ENCODE results near the gene APP. TPM values are rescaled to one million over a fixed set of nuclear protein-coding genes. Genes with fewer than 3 reads are reported as not detected.
A peak's percentile ranks its signal among the peaks of the same experiment; 100 is the strongest.

Gene APP
- total RNA-seq, 1 donor from 2014 or later: 306 TPM

DNA sequence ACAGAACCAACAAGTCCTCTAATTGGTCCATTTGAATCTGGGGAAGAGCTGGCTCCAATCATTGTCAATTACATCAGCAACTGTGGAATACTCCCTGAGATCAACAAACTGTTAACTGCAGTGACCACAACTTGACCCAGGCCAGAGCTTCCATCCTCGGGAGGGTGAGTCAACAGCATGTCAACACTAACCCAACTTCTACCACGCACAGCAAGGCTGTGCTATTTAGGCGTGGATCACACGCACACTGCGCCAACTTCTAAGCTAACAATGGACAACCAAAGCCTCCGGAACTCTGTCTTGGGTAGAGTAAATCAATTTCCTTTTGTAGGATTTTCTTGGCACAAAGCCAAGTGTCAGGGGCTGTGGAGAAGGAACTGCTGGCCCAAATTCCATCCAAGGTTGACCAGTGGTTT lies 30.4 kb downstream of the APP start:
- peaks cover 81% of the 10 kb centered on the region for H4K20me1 ChIP-seq (ENCODE audit: low read depth)
- no peak overlapping the region for H3K27ac ChIP-seq
- no peak overlapping the region for H3K4me2 ChIP-seq

GRCh38 chr21:26138615-26139257 lies 31.8 kb downstream of the APP start:
- H3K36me3 Mint-ChIP-seq: peaks cover 64% of the 10 kb centered on the region
- TF ChIP-seq EZH2 (IDR thresholded peaks at IDR 0.05): no peak
- Histone ChIP-seq H3K27ac (no peak overlapping the region), H3K9me3 (ENCODE audit: low read depth) (no peaks in the 10 kb centered on the region), H3K36me3 (peaks cover 12% of the 10 kb centered on the region), H3F3A (ENCODE audit: low read depth) (no peaks in the 10 kb centered on the region), H3K79me2 (ENCODE audit: low read depth) (peaks cover 100% of the 10 kb centered on the region), H3K4me1 (peaks cover 20% of the 10 kb centered on the region), H2AFZ (replicated peaks) (no peak overlapping the region), H4K20me1 (ENCODE audit: low read depth) (peaks cover 83% of the 10 kb centered on the region), H3K9ac (no peak overlapping the region), H3K4me2 (no peak overlapping the region), H3K4me3 (no peak overlapping the region), H3K27me3 (no peaks in the 10 kb centered on the region)
- H3K4me3 Mint-ChIP-seq: no peak overlapping the region
- no peaks in the 10 kb centered on the region for H3K27me3 Mint-ChIP-seq (ENCODE audit: insufficient read depth, low read depth)
- DNase-seq (ENCODE audit: low spot score): no peak
- no peak overlapping the region for H3K27ac Mint-ChIP-seq
- H3K4me1 Mint-ChIP-seq: peaks cover 4% of the 10 kb centered on the region
- H3K9me3 Mint-ChIP-seq: peaks cover 27% of the 10 kb centered on the region

More for the DNA sequence above, 30.4 kb downstream of the APP start:
- Histone ChIP-seq H3K9me3 (ENCODE audit: low read depth) (no peaks in the 10 kb centered on the region), H3K9ac (no peak overlapping the region), H3K36me3 (peaks cover 8% of the 10 kb centered on the region), H3K79me2 (ENCODE audit: low read depth) (peaks cover 100% of the 10 kb centered on the region), H3F3A (ENCODE audit: low read depth) (no peaks in the 10 kb centered on the region), H3K4me1 (peaks cover 15% of the 10 kb centered on the region), H3K27me3 (no peaks in the 10 kb centered on the region), H2AFZ (replicated peaks) (no peak overlapping the region), H3K4me3 (no peak overlapping the region)
- Mint-ChIP-seq H3K36me3 (peaks cover 58% of the 10 kb centered on the region), H3K27ac (peak overlapping the region; percentile 74), H3K9me3 (peaks cover 16% of the 10 kb centered on the region), H3K4me1 (no peaks in the 10 kb centered on the region), H3K27me3 (ENCODE audit: insufficient read depth, low read depth) (no peaks in the 10 kb centered on the region), H3K4me3 (no peak overlapping the region)
- TF ChIP-seq EZH2phosphoT487 (IDR thresholded peaks at IDR 0.05) (no peak), EZH2 (IDR thresholded peaks at IDR 0.05) (no peak), CTCF (IDR thresholded peaks at IDR 0.05) (no peak)
- DNase-seq (ENCODE audit: low spot score): no peak

DNA sequence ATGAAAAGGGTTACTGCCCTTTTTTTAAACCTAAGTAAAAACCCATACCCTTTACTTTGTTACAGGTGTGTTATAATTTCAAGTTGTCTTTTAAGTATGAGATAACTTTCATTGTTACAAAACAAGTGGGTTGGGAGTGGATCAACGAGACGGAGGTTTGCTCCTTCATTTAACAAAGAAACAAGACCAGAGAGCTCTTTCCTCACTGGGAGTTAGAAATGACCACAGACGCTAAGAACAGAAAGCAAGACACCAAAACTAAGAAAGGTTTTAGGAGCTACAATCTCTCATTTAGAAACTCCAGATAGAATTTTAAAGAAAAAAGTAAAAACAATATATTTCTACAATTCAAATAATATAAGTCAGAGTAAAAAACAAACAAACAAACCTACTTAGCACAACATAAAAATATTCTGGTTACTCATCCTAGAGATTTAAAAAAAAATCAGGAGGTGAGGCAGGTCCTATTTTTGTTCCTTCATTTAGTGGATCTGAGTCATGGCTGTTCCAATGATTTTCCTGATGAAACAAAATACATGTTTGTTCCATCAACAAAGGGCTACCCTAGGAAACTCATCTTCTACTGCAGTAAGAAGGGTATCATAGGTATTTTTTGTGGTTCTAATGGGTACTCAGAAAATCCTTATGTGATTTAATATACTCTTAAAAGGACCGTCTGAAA lies 33.0 kb downstream of the APP start:
- no peak for DNase-seq (ENCODE audit: low spot score)
- Histone ChIP-seq H3F3A (ENCODE audit: low read depth) (no peaks in the 10 kb centered on the region), H3K27me3 (no peaks in the 10 kb centered on the region), H3K4me1 (peaks cover 20% of the 10 kb centered on the region), H3K4me2 (no peak overlapping the region), H2AFZ (replicated peaks) (no peak overlapping the region), H3K9me3 (ENCODE audit: low read depth) (no peaks in the 10 kb centered on the region), H3K36me3 (peaks cover 8% of the 10 kb centered on the region), H3K9ac (no peak overlapping the region), H3K79me2 (ENCODE audit: low read depth) (peaks cover 100% of the 10 kb centered on the region), H4K20me1 (ENCODE audit: low read depth) (peaks cover 94% of the 10 kb centered on the region), H3K27ac (no peak overlapping the region), H3K4me3 (no peak overlapping the region)
- H3K27me3 Mint-ChIP-seq (ENCODE audit: insufficient read depth, low read depth): peaks cover 2% of the 10 kb centered on the region
- TF ChIP-seq CTCF (IDR thresholded peaks at IDR 0.05): no peak
- TF ChIP-seq EZH2 (IDR thresholded peaks at IDR 0.05): no peak
- no peak for TF ChIP-seq EZH2phosphoT487 (IDR thresholded peaks at IDR 0.05)
- no peak overlapping the region for H3K4me3 Mint-ChIP-seq
- peaks cover 4% of the 10 kb centered on the region for H3K4me1 Mint-ChIP-seq
- H3K36me3 Mint-ChIP-seq: peaks cover 64% of the 10 kb centered on the region
- H3K9me3 Mint-ChIP-seq: peaks cover 29% of the 10 kb centered on the region
- H3K27ac Mint-ChIP-seq: no peak overlapping the region

GRCh38 chr21:26136671-26137070 lies 33.9 kb downstream of the APP start:
- Histone ChIP-seq H2AFZ (replicated peaks) (no peak overlapping the region), H3K36me3 (peaks cover 8% of the 10 kb centered on the region), H3K4me2 (no peak overlapping the region), H4K20me1 (ENCODE audit: low read depth) (peaks cover 95% of the 10 kb centered on the region), H3K9ac (no peak overlapping the region), H3K27me3 (no peaks in the 10 kb centered on the region), H3F3A (ENCODE audit: low read depth) (no peaks in the 10 kb centered on the region), H3K9me3 (ENCODE audit: low read depth) (no peaks in the 10 kb centered on the region), H3K79me2 (ENCODE audit: low read depth) (peaks cover 100% of the 10 kb centered on the region), H3K4me3 (no peak overlapping the region), H3K27ac (no peak overlapping the region), H3K4me1 (peaks cover 20% of the 10 kb centered on the region)
- DNase-seq (ENCODE audit: low spot score): no peak
- H3K36me3 Mint-ChIP-seq: peaks cover 60% of the 10 kb centered on the region
- H3K27ac Mint-ChIP-seq: no peak overlapping the region
- no peak overlapping the region for H3K4me3 Mint-ChIP-seq
- peaks cover 32% of the 10 kb centered on the region for H3K9me3 Mint-ChIP-seq
- TF ChIP-seq EZH2phosphoT487 (IDR thresholded peaks at IDR 0.05) (no peak), CTCF (IDR thresholded peaks at IDR 0.05) (no peak), EZH2 (IDR thresholded peaks at IDR 0.05) (no peak)
- H3K4me1 Mint-ChIP-seq: peaks cover 4% of the 10 kb centered on the region
- peaks cover 2% of the 10 kb centered on the region for H3K27me3 Mint-ChIP-seq (ENCODE audit: insufficient read depth, low read depth)

Measured in neural progenitor cell (in vitro differentiated cells).